ENCODE measurements around the gene CAMTA1.

Gene CAMTA1

DNA sequence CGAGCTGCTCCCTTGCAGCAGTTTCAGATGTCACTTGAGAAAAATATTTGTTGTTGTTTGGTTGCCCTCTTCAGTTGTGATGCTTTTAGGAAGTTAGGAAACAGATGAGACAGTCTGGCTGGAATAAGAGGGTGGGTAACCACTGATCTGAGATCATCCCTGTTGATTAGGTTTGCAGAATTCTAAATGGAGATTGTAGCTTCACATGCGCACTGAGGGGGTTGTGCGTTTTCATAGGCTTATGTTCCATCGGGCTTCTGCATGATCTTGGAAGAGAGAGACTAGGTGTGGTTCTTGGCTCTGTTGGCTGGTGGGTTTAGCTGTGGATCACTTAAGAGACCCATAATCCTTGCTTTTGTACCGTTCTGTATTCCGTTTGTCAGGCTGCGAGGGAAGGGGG, 108.1 kb downstream of the CAMTA1 start:
- TF ChIP-seq, protein P1, sequence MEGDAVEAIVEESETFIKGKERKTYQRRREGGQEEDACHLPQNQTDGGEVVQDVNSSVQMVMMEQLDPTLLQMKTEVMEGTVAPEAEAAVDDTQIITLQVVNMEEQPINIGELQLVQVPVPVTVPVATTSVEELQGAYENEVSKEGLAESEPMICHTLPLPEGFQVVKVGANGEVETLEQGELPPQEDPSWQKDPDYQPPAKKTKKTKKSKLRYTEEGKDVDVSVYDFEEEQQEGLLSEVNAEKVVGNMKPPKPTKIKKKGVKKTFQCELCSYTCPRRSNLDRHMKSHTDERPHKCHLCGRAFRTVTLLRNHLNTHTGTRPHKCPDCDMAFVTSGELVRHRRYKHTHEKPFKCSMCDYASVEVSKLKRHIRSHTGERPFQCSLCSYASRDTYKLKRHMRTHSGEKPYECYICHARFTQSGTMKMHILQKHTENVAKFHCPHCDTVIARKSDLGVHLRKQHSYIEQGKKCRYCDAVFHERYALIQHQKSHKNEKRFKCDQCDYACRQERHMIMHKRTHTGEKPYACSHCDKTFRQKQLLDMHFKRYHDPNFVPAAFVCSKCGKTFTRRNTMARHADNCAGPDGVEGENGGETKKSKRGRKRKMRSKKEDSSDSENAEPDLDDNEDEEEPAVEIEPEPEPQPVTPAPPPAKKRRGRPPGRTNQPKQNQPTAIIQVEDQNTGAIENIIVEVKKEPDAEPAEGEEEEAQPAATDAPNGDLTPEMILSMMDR (conservative IDR thresholded peaks at IDR 0.05; ENCODE audit: low read length) = no peak
- H3K4me3 ChIP-seq (ENCODE audit: low read length) = no peak overlapping the region
- DNase-seq (ENCODE audit: low read depth) = no peak

DNA sequence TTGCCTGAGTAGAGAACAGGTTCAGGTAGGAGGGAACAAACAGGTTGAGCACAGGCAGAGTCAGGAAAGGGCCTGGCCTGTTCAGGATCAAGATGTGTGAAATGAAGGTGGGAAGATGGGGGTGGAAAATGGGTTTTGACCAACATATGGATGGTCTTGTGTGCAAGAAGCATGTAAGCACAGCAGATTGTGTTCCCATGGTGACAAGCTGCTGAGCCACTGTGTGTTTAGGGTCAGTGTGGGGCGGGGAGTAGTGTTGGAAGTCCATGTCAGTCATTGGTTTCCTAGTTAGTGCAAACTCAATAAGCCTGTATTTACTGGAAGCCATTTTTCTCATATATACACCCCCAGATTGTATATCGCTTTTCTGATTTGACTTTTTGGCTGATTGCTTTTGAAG, 111.9 kb downstream of the CAMTA1 start:
- TF ChIP-seq, protein P1 (conservative IDR thresholded peaks at IDR 0.05; ENCODE audit: low read length) = no peak
- DNase-seq (ENCODE audit: low read depth) = no peak

DNA sequence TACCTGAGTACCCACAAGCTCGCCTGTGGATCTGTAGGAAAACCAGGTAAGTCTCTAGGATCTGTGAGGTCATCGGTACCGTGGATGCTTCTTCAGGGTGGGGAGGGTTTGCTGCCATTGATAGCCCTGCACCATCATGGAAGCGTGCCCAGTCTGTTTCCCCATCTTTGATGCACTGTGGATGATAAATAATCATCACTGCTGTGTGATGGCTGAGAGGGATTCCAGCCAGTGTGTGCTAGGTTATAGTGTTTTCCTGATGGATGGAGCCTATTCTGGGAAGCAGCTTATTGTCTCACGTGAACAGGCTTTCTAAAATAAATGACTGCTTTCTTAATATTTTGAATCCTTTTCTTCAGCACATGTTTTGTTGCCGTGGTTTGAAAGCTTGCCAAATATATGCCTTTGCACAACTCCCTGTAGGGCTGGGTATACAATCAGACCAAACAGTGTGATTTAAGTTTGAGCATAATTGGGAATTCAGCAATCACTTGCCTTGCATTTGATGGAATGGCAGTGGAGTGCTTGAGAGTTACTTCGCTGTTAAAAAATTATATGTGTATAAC, 113.8 kb downstream of the CAMTA1 start:
- TF ChIP-seq, protein P1 (conservative IDR thresholded peaks at IDR 0.05; ENCODE audit: low read length) = no peak
- DNase-seq (ENCODE audit: low read depth) = peak; percentile 60
- no peak overlapping the region for H3K4me3 ChIP-seq (ENCODE audit: low read length)

More for the DNA sequence above, 111.9 kb downstream of the CAMTA1 start:
- no peak overlapping the region for H3K4me3 ChIP-seq (ENCODE audit: low read length)

DNA sequence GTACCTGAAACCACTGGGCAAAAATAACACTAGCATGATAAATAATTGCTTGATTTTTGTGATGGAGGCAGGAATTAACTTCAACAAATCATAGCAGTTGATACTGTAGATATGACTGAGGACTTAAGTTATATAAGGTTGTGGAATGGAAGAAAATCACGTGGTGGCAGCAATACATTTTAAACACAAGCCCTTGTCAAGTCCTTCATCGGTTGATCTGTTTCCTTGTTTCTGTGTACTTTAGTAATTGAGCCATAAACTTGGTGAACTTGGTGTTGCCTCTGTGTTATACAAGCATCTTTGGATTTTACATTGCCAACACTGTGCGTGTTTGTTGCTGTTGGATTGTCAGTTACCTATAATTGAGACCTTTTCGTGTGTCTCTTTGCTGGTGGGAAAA, 114.4 kb downstream of the CAMTA1 start:
- TF ChIP-seq, protein P1 (conservative IDR thresholded peaks at IDR 0.05; ENCODE audit: low read length) = no peak
- H3K4me3 ChIP-seq (ENCODE audit: low read length) = no peak overlapping the region
- no peak for DNase-seq (ENCODE audit: low read depth)

DNA sequence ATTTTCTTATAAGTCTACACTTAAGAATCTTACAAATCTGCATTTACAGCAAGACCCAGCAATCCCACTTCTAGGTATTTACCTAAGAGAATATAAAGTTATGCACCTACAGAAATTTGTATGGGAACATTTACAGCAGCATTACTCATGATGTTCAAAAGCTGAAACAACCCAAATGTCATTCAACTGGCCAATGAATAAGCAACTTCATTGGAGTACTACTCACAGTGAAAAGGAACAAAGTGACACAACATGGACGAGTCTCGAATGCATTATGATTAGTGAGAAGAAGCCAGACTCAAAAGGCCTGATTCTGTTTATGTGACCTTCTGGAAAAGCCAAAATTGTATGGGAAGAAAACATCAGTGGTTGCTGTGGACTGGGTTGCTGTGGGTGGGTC, 116.9 kb downstream of the CAMTA1 start:
- no peak for DNase-seq (ENCODE audit: low read depth)
- no peak overlapping the region for H3K4me3 ChIP-seq (ENCODE audit: low read length)
- TF ChIP-seq, protein P1 (conservative IDR thresholded peaks at IDR 0.05; ENCODE audit: low read length) = no peak

DNA sequence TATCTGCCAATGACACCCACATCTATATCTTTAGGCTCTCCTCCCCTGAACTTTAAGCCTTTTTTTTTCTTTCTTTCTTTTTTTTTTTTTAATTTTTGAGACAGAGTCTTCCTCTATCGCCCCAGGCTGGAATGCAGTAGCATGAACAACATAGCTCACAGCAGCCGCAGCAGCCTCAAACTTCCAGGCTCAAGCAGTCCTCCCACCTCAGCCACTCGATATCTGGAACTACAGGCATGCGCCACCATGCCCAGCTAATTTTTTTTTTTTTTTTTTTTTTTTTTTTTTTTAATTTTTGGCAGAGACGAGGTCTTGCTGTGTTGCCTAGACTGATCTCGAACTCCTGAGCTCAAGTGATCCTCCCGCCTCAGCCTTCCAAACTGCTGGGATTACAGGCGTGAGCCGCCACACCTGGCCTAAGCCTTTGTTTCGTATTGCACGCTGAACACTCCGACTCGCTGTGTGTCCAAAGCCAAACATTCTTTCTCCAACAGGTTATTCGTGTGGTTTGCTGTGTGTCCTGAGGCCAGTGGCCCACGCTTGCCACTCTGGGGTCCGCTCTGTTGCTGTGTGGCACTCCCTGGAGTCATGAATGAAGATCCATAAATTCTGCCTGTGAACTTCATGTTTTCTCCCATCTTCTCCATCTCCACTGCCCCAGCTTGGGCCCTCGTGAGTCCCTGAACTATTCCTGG, 119.4 kb downstream of the CAMTA1 start:
- no peak overlapping the region for H3K4me3 ChIP-seq (ENCODE audit: low read length)
- no peak for DNase-seq (ENCODE audit: low read depth)
- TF ChIP-seq, protein P1 (conservative IDR thresholded peaks at IDR 0.05; ENCODE audit: low read length) = no peak

DNA sequence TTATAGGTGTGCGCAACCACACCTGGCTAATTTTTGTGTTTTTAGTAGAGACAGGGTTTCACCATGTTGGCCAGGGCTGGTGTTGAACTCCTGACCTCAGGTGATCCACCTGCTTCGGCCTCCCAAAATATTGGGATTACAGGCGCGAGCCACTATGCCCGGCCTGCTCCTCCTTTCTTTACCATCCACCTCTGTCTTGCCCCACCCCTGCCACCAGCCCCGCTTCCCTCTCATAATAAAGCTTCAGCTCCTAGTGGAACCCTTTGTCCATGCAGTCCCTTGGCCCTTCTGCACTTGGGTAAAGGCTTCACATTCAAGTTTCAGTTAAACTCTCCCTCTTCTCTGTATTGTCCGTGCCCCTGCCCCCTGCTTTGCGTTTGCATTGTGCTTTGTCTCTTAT, 120.1 kb downstream of the CAMTA1 start:
- no peak for DNase-seq (ENCODE audit: low read depth)
- TF ChIP-seq, protein P1 (conservative IDR thresholded peaks at IDR 0.05; ENCODE audit: low read length) = no peak
- H3K4me3 ChIP-seq (ENCODE audit: low read length) = no peak overlapping the region
